ENCODE measurements around the gene PTTG2. TPM values are rescaled to one million over a fixed set of nuclear protein-coding genes. Genes with fewer than 3 reads are reported as not detected.

The PTTG2 gene
- total RNA-seq, 2 donors from 2014 or later: not detected

DNA sequence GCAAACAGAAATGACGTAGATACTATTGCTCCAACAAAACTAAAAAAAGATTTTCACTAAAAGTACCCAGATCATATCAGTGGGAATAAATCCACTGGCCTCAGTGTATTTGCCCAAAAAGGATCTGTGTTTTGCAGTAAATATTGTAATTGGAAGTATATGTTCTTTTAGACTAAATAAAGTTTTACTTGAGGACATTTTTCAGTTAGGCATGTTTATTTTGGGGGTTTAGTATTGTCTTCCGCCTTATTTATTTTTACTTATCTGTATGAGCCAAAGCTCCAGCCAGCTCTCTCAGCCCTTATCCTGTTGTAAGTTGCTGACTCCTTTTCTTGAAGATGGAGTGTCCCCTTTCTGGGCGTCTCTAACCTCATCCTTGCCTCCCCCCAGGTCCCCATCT, 49.8 kb downstream of the PTTG2 start:
- Histone ChIP-seq H3K27ac (ENCODE audit: low read depth, low read length) (no peak overlapping the region), H3K9me3 (ENCODE audit: control insufficient read depth, low read length) (no peaks in the 10 kb centered on the region), H3K9ac (ENCODE audit: extremely low read depth, low read length, poor library complexity, severe bottlenecking) (no peak overlapping the region), H3K4me1 (ENCODE audit: control insufficient read depth, insufficient read depth, low read length) (peaks cover 15% of the 10 kb centered on the region), H3K36me3 (ENCODE audit: control insufficient read depth, insufficient read depth, low read length) (peaks cover 4% of the 10 kb centered on the region), H3K4me3 (ENCODE audit: low read length) (no peak overlapping the region), H3K27me3 (ENCODE audit: control insufficient read depth, insufficient read depth, low read length, poor library complexity, severe bottlenecking) (no peaks in the 10 kb centered on the region)
- WGBS, 2 experiments (ENCODE audit: insufficient coverage in 1 of 2, insufficient read length in 1 of 2): 88 to 100% methylated on average over 1 to 2 of the region's 3 CpGs
- H3K9me3 Mint-ChIP-seq: no peaks in the 10 kb centered on the region
- TF ChIP-seq, protein P1, sequence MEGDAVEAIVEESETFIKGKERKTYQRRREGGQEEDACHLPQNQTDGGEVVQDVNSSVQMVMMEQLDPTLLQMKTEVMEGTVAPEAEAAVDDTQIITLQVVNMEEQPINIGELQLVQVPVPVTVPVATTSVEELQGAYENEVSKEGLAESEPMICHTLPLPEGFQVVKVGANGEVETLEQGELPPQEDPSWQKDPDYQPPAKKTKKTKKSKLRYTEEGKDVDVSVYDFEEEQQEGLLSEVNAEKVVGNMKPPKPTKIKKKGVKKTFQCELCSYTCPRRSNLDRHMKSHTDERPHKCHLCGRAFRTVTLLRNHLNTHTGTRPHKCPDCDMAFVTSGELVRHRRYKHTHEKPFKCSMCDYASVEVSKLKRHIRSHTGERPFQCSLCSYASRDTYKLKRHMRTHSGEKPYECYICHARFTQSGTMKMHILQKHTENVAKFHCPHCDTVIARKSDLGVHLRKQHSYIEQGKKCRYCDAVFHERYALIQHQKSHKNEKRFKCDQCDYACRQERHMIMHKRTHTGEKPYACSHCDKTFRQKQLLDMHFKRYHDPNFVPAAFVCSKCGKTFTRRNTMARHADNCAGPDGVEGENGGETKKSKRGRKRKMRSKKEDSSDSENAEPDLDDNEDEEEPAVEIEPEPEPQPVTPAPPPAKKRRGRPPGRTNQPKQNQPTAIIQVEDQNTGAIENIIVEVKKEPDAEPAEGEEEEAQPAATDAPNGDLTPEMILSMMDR (conservative IDR thresholded peaks at IDR 0.05): no peak
- no peak overlapping the region for H3K27ac Mint-ChIP-seq
- peaks cover 7% of the 10 kb centered on the region for H3K36me3 Mint-ChIP-seq (ENCODE audit: low read depth)
- no peak overlapping the region for H3K4me3 Mint-ChIP-seq
- H3K27me3 Mint-ChIP-seq (ENCODE audit: insufficient read depth): no peaks in the 10 kb centered on the region
- DNase-seq: no peak
- H3K4me1 Mint-ChIP-seq: peaks cover 40% of the 10 kb centered on the region

Other genes starting within 250 kb of the PTTG2 start
- 10 to 100 TPM; 21.5 to 25.1 TPM for gene PGM2, start 133.7 kb upstream of the PTTG2 start, total RNA-seq
- gene TBC1D1, start 69.3 kb upstream of the PTTG2 start, total RNA-seq: 100 to 1,000 TPM; 110 to 122 TPM

Measured in endodermal cell (in vitro differentiated cells).